HK-2 (cell line): ENCODE results near the gene LILRA5.
"Not testable (repeated sequence)": the region's sequence is repeated elsewhere in the genome, so short reads cannot be mapped to it uniquely, and the experiment has no call there.

Source experiments
- DNase-seq: peaks from one replicate; pipeline ENCODE4 v3.0.0-alpha.2; 2018; ENCODE audit not compliant: unreplicated experiment

LILRA5 gene

DNA sequence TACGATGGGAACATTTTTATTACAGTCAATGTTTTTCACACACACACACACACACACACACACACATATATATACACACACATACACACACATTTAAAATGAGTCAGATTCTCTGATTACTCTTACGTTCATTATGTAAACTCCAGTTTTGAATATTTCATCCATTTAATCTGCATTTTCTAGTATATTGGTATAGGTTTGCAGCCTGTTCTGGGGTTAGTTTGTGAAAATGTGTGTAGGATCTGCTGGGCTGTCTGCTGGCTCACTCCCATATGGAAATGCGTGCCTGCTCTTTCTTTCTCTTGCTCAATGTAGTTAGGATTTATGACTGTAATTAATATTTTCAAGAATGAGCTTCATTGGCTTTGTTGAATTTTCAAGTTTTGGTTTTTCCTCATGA is 39.1 kb downstream of the LILRA5 start:
- DNase-seq, result no peak

DNA sequence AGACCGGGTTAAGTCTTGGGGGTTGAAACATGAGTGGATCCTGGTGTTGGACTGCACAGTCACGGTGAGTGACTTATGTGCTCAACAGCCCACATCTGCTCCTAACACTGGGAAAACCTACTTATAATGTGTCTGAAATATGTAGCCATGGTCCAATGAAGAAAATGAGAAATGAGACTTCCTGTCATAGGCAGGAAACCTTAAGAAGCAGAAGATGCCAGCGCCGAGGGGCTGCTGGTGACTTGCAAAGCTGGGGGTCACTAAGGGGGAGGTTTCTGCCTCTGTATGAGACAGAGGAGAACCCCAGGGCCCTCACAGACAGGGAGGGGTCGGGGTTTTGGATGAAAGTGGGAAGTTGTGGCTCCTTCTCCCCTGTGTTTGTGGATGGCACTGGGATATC is 40.8 kb downstream of the LILRA5 start:
- DNase-seq, result not testable (repeated sequence)

DNA sequence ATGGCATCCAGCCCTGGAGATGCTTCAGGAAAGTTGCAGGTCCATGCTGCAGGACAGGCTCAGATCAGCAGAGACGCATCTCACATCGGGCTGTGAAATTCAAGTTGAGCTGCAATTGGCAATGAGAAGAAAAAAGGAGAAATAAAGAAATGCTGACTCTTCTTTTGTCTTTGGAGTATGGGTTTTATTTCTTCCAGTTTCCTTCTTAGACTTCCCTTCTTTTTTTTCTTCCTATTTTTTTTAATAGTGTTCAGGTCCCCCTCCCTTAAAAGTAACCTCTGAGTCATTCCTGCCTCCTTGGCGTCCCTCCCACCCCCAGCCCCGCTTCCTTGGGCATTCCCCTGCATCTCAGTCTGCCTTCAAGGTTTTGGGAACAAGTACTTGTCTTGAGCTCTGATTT is 41.4 kb downstream of the LILRA5 start:
- not testable (repeated sequence) for DNase-seq

DNA sequence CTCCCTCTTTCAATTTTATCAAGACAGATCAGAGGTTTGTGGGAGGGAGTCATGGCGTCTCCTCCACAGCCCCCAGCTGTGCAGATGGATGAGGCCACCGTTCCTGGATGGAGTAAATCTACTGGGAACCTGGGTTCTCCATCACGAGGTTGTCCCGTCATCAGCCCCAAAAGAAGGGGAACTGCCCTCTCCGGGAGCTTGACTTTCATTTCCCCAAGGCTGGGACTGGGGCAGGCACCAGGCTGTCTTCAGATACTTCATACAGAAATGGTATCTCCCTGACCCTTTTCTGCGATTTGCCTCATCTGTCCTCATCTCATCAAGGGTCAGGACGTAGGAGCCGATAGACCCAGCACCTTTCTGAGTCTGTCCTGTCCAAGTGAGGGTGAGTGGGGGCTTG is 41.9 kb downstream of the LILRA5 start:
- DNase-seq, result no peak

DNA sequence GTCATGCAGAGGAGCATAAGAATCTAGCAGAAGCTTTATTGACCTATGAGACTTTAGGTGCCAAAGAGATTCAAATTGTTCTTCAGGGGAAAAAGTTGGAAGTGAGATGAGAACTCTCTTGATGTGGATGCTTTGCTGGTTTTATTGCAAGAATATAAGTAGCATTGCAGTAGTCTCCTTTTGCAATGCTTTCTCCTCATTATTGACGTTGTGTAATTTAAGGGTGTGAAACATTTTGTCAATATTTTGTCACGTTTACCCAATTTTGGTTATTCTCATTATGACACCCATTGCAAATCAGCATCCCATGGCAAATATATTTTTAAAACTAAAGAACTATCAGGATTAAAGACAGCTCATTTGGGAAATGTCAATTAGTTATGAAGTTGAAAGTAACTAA is 44.0 kb downstream of the LILRA5 start:
- no peak for DNase-seq

DNA sequence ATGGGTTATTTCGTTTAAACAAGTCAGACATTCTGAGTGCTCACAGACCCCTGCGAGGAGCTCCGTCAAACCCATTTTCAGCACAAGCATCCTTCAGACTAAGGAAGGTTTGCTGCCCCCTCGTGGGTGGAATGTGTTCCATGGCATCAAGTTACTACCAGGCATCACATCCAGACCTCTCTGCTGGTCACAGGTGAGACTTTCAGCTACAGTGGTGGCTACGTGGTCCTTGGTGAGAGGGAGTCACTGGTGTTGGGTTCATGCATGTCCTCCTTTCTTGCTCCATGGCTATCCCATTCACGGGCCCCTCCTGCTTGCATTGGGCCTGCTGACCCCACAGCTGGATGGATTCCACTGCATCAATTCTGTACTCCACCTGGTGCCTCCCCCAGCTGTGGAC is 46.8 kb downstream of the LILRA5 start:
- DNase-seq, result peak; percentile 76

DNA sequence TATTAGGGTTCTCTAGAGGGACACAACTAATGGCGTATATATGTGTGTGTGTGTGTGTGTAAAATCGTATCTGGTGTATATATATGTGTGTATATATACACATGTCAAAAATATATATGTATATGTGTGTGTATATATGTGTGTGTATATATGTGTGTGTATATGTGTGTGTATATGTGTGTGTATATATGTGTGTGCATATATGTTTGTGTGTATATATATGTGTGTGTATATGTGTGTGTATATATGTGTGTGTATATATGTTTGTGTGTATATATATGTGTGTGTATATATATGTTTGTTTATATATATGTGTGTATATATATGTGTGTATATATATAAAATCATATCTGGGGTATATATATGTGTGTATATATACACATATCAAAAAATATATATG is 50.5 kb downstream of the LILRA5 start:
- DNase-seq, result no peak

DNA sequence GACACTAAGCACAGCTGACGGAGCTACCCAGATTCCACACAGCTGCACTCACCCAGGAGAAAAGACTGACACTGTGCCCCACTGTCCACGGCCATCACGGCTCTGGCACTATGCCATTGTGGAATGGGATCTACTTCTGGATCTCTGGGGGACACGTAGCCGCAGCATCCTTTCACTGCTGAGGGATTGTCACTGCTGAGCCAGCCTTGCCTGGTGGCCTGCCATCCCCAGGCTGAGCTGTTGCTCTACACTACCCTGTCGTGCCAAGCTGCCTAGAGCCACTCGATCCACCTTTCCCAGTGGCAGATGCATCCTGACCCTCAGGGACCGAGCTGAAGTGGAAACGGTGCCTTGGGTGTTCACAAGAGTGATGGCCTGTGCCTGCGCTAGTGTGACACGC is 50.9 kb downstream of the LILRA5 start:
- no peak for DNase-seq

DNA sequence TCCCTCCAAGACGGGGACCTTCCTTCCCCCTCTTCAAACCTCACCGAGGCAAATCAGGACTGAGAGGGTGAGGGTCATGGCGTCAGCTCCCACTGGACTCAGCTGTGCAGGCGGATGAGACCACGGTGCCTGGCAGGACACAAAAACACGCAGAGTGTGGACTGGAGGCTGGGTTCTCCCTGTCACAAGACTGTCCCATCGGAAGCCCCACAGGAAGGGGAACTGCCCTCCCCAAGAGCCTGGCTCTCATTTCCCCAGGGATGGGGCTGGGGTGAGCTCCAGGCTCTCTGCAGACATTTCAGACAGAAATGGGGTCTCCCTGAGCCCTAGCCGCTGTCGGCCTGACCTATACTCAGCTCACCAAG is 55.9 kb downstream of the LILRA5 start, which contains the start of gene LILRB5:
TSS of gene LILRB5 (minus strand) at position 158 of the 365 bp plus-strand sequence. CDS start at position 78, 80 bp downstream.
- no peak for DNase-seq
